Aorta (tissue), 5 donors: ENCODE measurements around the gene ACO1. TPM values are rescaled to one million over a fixed set of nuclear protein-coding genes. Genes with fewer than 3 reads are reported as not detected.

Source experiments
- ATAC-seq: fragments of 200-7000 bp; cut with Tn5 transposase; one replicate; pipeline ENCODE4 v1.9.1; 2022; ENCODE audit warnings: moderate library complexity; ENCODE audit not compliant: low FRiP score
- DNase-seq, 2 donors: peaks; one replicate each; pipeline ENCODE4 v3.0.0-alpha.2; 2020
- H3K27ac ChIP-seq, 2 donors: one replicate each; pipeline ENCODE4 v1.5.1; 2013; ENCODE audit warnings: low read length in 2 of 2, mild to moderate bottlenecking in 2 of 2, moderate library complexity in 2 of 2, control low read depth in 1 of 2, inconsistent platforms in 1 of 2, low read depth in 1 of 2
- H3K27me3 ChIP-seq, 2 donors: one replicate each; pipeline ENCODE4 v1.6.1; 2013; ENCODE audit warnings: control low read depth in 1 of 2, low read length in 1 of 2, mild to moderate bottlenecking in 1 of 2, moderate library complexity in 1 of 2; ENCODE audit not compliant: insufficient read depth in 2 of 2, control insufficient read depth in 1 of 2
- H3K36me3 ChIP-seq, 2 donors: one replicate each; pipeline ENCODE4 v1.6.1; 2013; ENCODE audit warnings: control low read depth in 1 of 2, low read length in 1 of 2, mild to moderate bottlenecking in 1 of 2; ENCODE audit not compliant: insufficient read depth in 2 of 2, control insufficient read depth in 1 of 2
- H3K4me1 ChIP-seq, 2 donors: one replicate each; pipeline ENCODE4 v1.6.1; 2013; ENCODE audit warnings: low read length in 2 of 2, control low read depth in 1 of 2, mild to moderate bottlenecking in 1 of 2, moderate library complexity in 1 of 2; ENCODE audit not compliant: insufficient read depth in 2 of 2, control insufficient read depth in 1 of 2
- H3K4me3 ChIP-seq, 2 donors: one replicate each; pipeline ENCODE4 v1.5.1; 2013; ENCODE audit warnings: low read length in 2 of 2, control low read depth in 1 of 2, mild to moderate bottlenecking in 1 of 2
- H3K9me3 ChIP-seq: one replicate; pipeline ENCODE4 v1.6.1; 2013; ENCODE audit warnings: mild to moderate bottlenecking, low read length; ENCODE audit not compliant: control insufficient read depth
- WGBS, 2 donors: extraction: QIAGEN DNeasy Blood & Tissue Kit; methylation state at CpG; one replicate each; pipeline ENCODE4 v1.1.7; 2013; 5-methylcytosine and 5-hydroxymethylcytosine counted together
- intact Hi-C, 2 donors: fragments of 100-400 bp; cut with DNase I; formaldehyde crosslinking; loops; one replicate each; pipeline versions ENCODE4 v1.14.2 to v1.15.0; 2022
- polyA plus RNA-seq, 2 donors: library from polyadenylated mRNA; stranded (reverse); fragments of 200-250 nt; gene quantifications; one replicate each; pipeline ENCODE4 v1.2.3, GENCODE V29; 2013
- total RNA-seq, 2 donors: library from RNA; stranded (reverse); fragmentation: NEBNext Ultra II Directional; extraction: Animal tissue kit (Norgen Biotek cat#: 25700); gene quantifications; one replicate each; pipeline ENCODE4 v1.2.1, GENCODE V29; 2021
- donor health status: healthy with polysubstance abuse.
- donor health status: Bipolar disorder and iron deficiency.
- donor health status: DM: no; HTN: no; CAD: no.
- donor health status: DM: no; HTN: no; CAD: no.
- donor health status: DM: yes; HTN: yes; CAD: no.

ACO1 gene
- total and polyA plus RNA-seq, 4 donors: 11.0 to 30.5 (median 23.5) TPM

- no peak overlapping the region for H3K27ac ChIP-seq
- 94 to 100% methylated on average over 1 of the region's 1 CpG for WGBS, 2 donors
- no peak overlapping the region for H3K4me3 ChIP-seq
- no peak for DNase-seq
- ATAC-seq: no peak
- H3K27me3 ChIP-seq: no peaks in the 10 kb centered on the region
- no peaks in the 10 kb centered on the region for H3K4me1 ChIP-seq
- H3K36me3 ChIP-seq: peaks cover 3 to 4% of the 10 kb centered on the region in 2 donors
- H3K9me3 ChIP-seq: no peaks in the 10 kb centered on the region
- intact Hi-C loops: no loop called here
Observed at GRCh38 chr9:32404402-32404801, 20.0 kb downstream of the ACO1 start.

- H3K9me3 ChIP-seq: no peaks in the 10 kb centered on the region
- no peak overlapping the region for H3K4me3 ChIP-seq
- H3K27me3 ChIP-seq: no peaks in the 10 kb centered on the region
- DNase-seq: no peak
- H3K27ac ChIP-seq: no peak overlapping the region
- intact Hi-C loops: no loop called here
- 80 to 83% methylated on average over 8 of the region's 8 CpGs for WGBS, 2 donors
- no peaks in the 10 kb centered on the region for H3K4me1 ChIP-seq
- no peak for ATAC-seq
- H3K36me3 ChIP-seq: peaks cover 3 to 4% of the 10 kb centered on the region in 2 donors
Observed at GRCh38 chr9:32404856-32405255, 20.4 kb downstream of the ACO1 start.

GRCh38 chr9:32405506-32405905 lies 21.1 kb downstream of the ACO1 start:
- Histone ChIP-seq H3K9me3 (no peaks in the 10 kb centered on the region), H3K4me1 (no peaks in the 10 kb centered on the region), H3K27ac (no peak overlapping the region), H3K27me3 (no peaks in the 10 kb centered on the region), H3K4me3 (no peak overlapping the region), H3K36me3 (peaks cover 4% of the 10 kb centered on the region in 2 donors)
- ATAC-seq: no peak
- 99 to 100% methylated on average over 2 of the region's 2 CpGs for WGBS, 2 donors
- intact Hi-C loops: no loop called here
- no peak for DNase-seq

GRCh38 chr9:32406046-32406445 lies 21.6 kb downstream of the ACO1 start:
- peaks cover 8 to 9% of the 10 kb centered on the region in 2 donors for H3K36me3 ChIP-seq
- ATAC-seq: no peak
- WGBS, 2 donors: 98 to 99% methylated on average over 3 of the region's 3 CpGs

GRCh38 chr9:32411753-32412152 lies 27.3 kb downstream of the ACO1 start:
- 96 to 99% methylated on average over 3 of the region's 3 CpGs for WGBS, 2 donors
- Histone ChIP-seq H3K9me3 (no peaks in the 10 kb centered on the region), H3K4me3 (no peak overlapping the region), H3K36me3 (peaks cover 9 to 10% of the 10 kb centered on the region in 2 donors), H3K4me1 (no peaks in the 10 kb centered on the region), H3K27me3 (no peaks in the 10 kb centered on the region), H3K27ac (no peak overlapping the region)
- ATAC-seq (no peak), DNase-seq (no peak)
- intact Hi-C loops: no loop called here

More at GRCh38 chr9:32406046-32406445, 21.6 kb downstream of the ACO1 start:
- DNase-seq: no peak
- Histone ChIP-seq H3K27me3 (no peaks in the 10 kb centered on the region), H3K27ac (no peak overlapping the region), H3K4me1 (no peaks in the 10 kb centered on the region), H3K9me3 (no peaks in the 10 kb centered on the region), H3K4me3 (no peak overlapping the region)
- intact Hi-C loops: no loop called here

GRCh38 chr9:32412440-32412839 lies 28.0 kb downstream of the ACO1 start:
- 63 to 98% methylated on average over 3 of the region's 3 CpGs for WGBS, 2 donors
- intact Hi-C loops: no loop called here

GRCh38 chr9:32413424-32413823 lies 29.0 kb downstream of the ACO1 start:
- Histone ChIP-seq H3K4me3 (no peak overlapping the region), H3K9me3 (no peaks in the 10 kb centered on the region), H3K27ac (no peak overlapping the region), H3K27me3 (no peaks in the 10 kb centered on the region), H3K4me1 (no peaks in the 10 kb centered on the region), H3K36me3 (peaks cover 9 to 10% of the 10 kb centered on the region in 2 donors)
- DNase-seq: no peak
- ATAC-seq: no peak
- intact Hi-C loops: no loop called here

More at GRCh38 chr9:32412440-32412839, 28.0 kb downstream of the ACO1 start:
- peaks cover 9 to 10% of the 10 kb centered on the region in 2 donors for H3K36me3 ChIP-seq
- H3K4me3 ChIP-seq: no peak overlapping the region
- ATAC-seq (no peak), DNase-seq (no peak)
- no peaks in the 10 kb centered on the region for H3K9me3 ChIP-seq
- H3K4me1 ChIP-seq: no peaks in the 10 kb centered on the region
- H3K27me3 ChIP-seq: no peaks in the 10 kb centered on the region
- no peak overlapping the region for H3K27ac ChIP-seq

- Histone ChIP-seq H3K36me3 (peaks cover 10 to 14% of the 10 kb centered on the region in 2 donors), H3K27ac (no peak overlapping the region), H3K4me3 (no peak overlapping the region), H3K27me3 (no peaks in the 10 kb centered on the region), H3K9me3 (no peaks in the 10 kb centered on the region), H3K4me1 (no peaks in the 10 kb centered on the region)
- 84 to 89% methylated on average over 2 of the region's 2 CpGs for WGBS, 2 donors
- no peak for DNase-seq
- no peak for ATAC-seq
- intact Hi-C loops: no loop called here
Observed at GRCh38 chr9:32414856-32415255, 30.4 kb downstream of the ACO1 start.

- no peaks in the 10 kb centered on the region for H3K4me1 ChIP-seq
- DNase-seq (no peak), ATAC-seq (no peak)
- peaks cover 12 to 14% of the 10 kb centered on the region in 2 donors for H3K36me3 ChIP-seq
- 94 to 95% methylated on average over 2 of the region's 2 CpGs for WGBS, 2 donors
- no peak overlapping the region for H3K27ac ChIP-seq
- intact Hi-C loops: no loop called here
- no peak overlapping the region for H3K4me3 ChIP-seq
- H3K9me3 ChIP-seq: no peaks in the 10 kb centered on the region
- H3K27me3 ChIP-seq: no peaks in the 10 kb centered on the region
Observed at GRCh38 chr9:32419921-32420320, 35.5 kb downstream of the ACO1 start.
